H9 (cell line): ENCODE results near the gene MTF1. TPM values are rescaled to one million over a fixed set of nuclear protein-coding genes. Genes with fewer than 3 reads are reported as not detected.

ENCODE experiments used
- DNase-seq: peaks from one replicate; pipeline ENCODE4 v3.0.0-alpha.2; 2017
- H2AFZ ChIP-seq: one replicate; pipeline ENCODE4 v1.6.1; 2013; ENCODE audit warnings: mild to moderate bottlenecking, low read length, control low read depth, moderate library complexity
- H2AK5ac ChIP-seq: 2 replicates; pipeline ENCODE4 v1.6.1; 2013; ENCODE audit warnings: low read length, control low read depth, mixed read lengths; ENCODE audit not compliant: insufficient read length
- H2BK120ac ChIP-seq: one replicate; pipeline ENCODE4 v1.6.1; 2013; ENCODE audit warnings: low read depth, mild to moderate bottlenecking, low read length, control low read depth, inconsistent platforms; ENCODE audit not compliant: poor library complexity, severe bottlenecking
- H2BK12ac ChIP-seq: 2 replicates; pipeline ENCODE4 v1.6.1; 2013; ENCODE audit warnings: low read length, control low read depth, mixed read lengths, low read depth; ENCODE audit not compliant: insufficient read length
- H2BK15ac ChIP-seq: 2 replicates; pipeline ENCODE4 v1.6.1; 2013; ENCODE audit warnings: low read depth, low read length, control low read depth
- H2BK20ac ChIP-seq: one replicate; pipeline ENCODE4 v1.6.1; 2013; ENCODE audit warnings: low read depth, mild to moderate bottlenecking, low read length, control low read depth, inconsistent platforms; ENCODE audit not compliant: poor library complexity, severe bottlenecking
- H2BK5ac ChIP-seq: 2 replicates; pipeline ENCODE4 v1.6.1; 2013; ENCODE audit warnings: low read length, control low read depth, mixed read lengths; ENCODE audit not compliant: insufficient read length
- H3K14ac ChIP-seq: 2 replicates; pipeline ENCODE4 v1.6.1; 2013; ENCODE audit warnings: low read length, control low read depth; ENCODE audit not compliant: insufficient read depth
- H3K18ac ChIP-seq: 2 replicates; pipeline ENCODE4 v1.6.1; 2013; ENCODE audit warnings: low read depth, mild to moderate bottlenecking, mixed read lengths, low read length, control low read depth; ENCODE audit not compliant: insufficient read length
- H3K23ac ChIP-seq: 2 replicates; pipeline ENCODE4 v1.6.1; 2013; ENCODE audit warnings: low read length, control low read depth, mixed read lengths, low read depth; ENCODE audit not compliant: insufficient read length
- H3K23me2 ChIP-seq: 2 replicates; pipeline ENCODE4 v1.6.1; 2013; ENCODE audit warnings: low read depth, mild to moderate bottlenecking, mixed read lengths, low read length, control low read depth; ENCODE audit not compliant: insufficient read length, poor library complexity, severe bottlenecking
- H3K27ac ChIP-seq: 2 replicates; pipeline ENCODE4 v1.5.1; 2013; ENCODE audit warnings: low read length, control low read depth, mixed read lengths, low read depth; ENCODE audit not compliant: insufficient read length
- H3K27me3 ChIP-seq: 2 replicates; pipeline ENCODE4 v1.6.1; 2013; ENCODE audit warnings: low read length, control low read depth, inconsistent platforms; ENCODE audit not compliant: insufficient read depth
- H3K4ac ChIP-seq: 2 replicates; pipeline ENCODE4 v1.6.1; 2013; ENCODE audit warnings: low read depth, mild to moderate bottlenecking, control low read depth, inconsistent platforms, low read length, moderate library complexity
- H3K4me1 ChIP-seq: 2 replicates; pipeline ENCODE4 v1.6.1; 2013; ENCODE audit warnings: low read length, control low read depth, inconsistent platforms; ENCODE audit not compliant: insufficient read depth
- H3K4me2 ChIP-seq: 2 replicates; pipeline ENCODE4 v1.6.1; 2013; ENCODE audit warnings: low read length, control low read depth, mixed read lengths; ENCODE audit not compliant: insufficient read length, insufficient read depth
- H3K56ac ChIP-seq: 2 replicates; pipeline ENCODE4 v1.6.1; 2013; ENCODE audit warnings: low read depth, mild to moderate bottlenecking, mixed read lengths, low read length, control low read depth; ENCODE audit not compliant: insufficient read length
- H3K79me1 ChIP-seq: 2 replicates; pipeline ENCODE4 v1.6.1; 2013; ENCODE audit warnings: low read depth, mild to moderate bottlenecking, moderate library complexity, low read length, control low read depth, inconsistent platforms; ENCODE audit not compliant: insufficient read depth, poor library complexity, severe bottlenecking
- H3K79me2 ChIP-seq: 2 replicates; pipeline ENCODE4 v1.6.1; 2013; ENCODE audit warnings: low read length, control low read depth, inconsistent platforms; ENCODE audit not compliant: insufficient read depth
- H3K9ac ChIP-seq: 2 replicates; pipeline ENCODE4 v1.6.1; 2013; ENCODE audit warnings: low read length, control low read depth, mixed read lengths; ENCODE audit not compliant: insufficient read length; ENCODE audit errors: extremely low read depth
- H3K9me3 ChIP-seq: one replicate; pipeline ENCODE4 v1.6.1; 2013; ENCODE audit warnings: low read depth, low read length, inconsistent platforms; ENCODE audit not compliant: control insufficient read depth
- H3T11ph ChIP-seq: one replicate; pipeline ENCODE4 v1.6.1; 2013; ENCODE audit warnings: mild to moderate bottlenecking, low read length, control low read depth, inconsistent platforms
- H4K20me1 ChIP-seq: one replicate; pipeline ENCODE4 v1.6.1; 2013; ENCODE audit not compliant: control insufficient read depth, insufficient read length, insufficient read depth
- H4K5ac ChIP-seq: 2 replicates; pipeline ENCODE4 v1.6.1; 2013; ENCODE audit warnings: low read depth, mild to moderate bottlenecking, mixed read lengths, low read length, control low read depth; ENCODE audit not compliant: insufficient read length
- H4K8ac ChIP-seq: replicated peaks from 2 replicates; pipeline ENCODE4 v1.6.1; 2013; ENCODE audit warnings: low read length, control low read depth, mixed read lengths, low read depth; ENCODE audit not compliant: insufficient read length
- H4K91ac ChIP-seq: 2 replicates; pipeline ENCODE4 v1.6.1; 2013; ENCODE audit warnings: low read depth, mild to moderate bottlenecking, moderate library complexity, mixed read lengths, low read length, control low read depth; ENCODE audit not compliant: insufficient read length
- H3K27ac Mint-ChIP-seq, 3 experiments: 2 replicates in 2 of 3; 3 replicates in 1 of 3; pipeline ENCODE4 v1.8.0; 2020 to 2021; ENCODE audit warnings: mixed read lengths in 3 of 3, mild to moderate bottlenecking in 1 of 3, moderate library complexity in 1 of 3
- H3K27me3 Mint-ChIP-seq: 2 replicates; pipeline ENCODE4 v1.8.0; 2021; ENCODE audit warnings: low read depth, mild to moderate bottlenecking, moderate library complexity, mixed read lengths
- H3K36me3 Mint-ChIP-seq, 3 experiments: 2 replicates in 2 of 3; 3 replicates in 1 of 3; pipeline ENCODE4 v1.8.0; 2020 to 2021; ENCODE audit warnings: low read depth in 3 of 3, mixed read lengths in 3 of 3; ENCODE audit not compliant: insufficient read depth in 1 of 3
- H3K4me1 Mint-ChIP-seq, 2 experiments: 2 replicates each; pipeline ENCODE4 v1.8.0; 2020; ENCODE audit warnings: mixed read lengths in 2 of 2
- H3K4me3 Mint-ChIP-seq, 2 experiments: 2 replicates in 1 of 2; 3 replicates in 1 of 2; pipeline ENCODE4 v1.8.0; 2020 to 2021; ENCODE audit warnings: mild to moderate bottlenecking in 2 of 2, mixed read lengths in 2 of 2, moderate library complexity in 1 of 2
- H3K9me3 Mint-ChIP-seq, 2 experiments: 2 replicates in 1 of 2; 3 replicates in 1 of 2; pipeline ENCODE4 v1.8.0; 2020; ENCODE audit warnings: mild to moderate bottlenecking in 2 of 2, mixed read lengths in 2 of 2, moderate library complexity in 1 of 2
- WGBS: extraction: QIAGEN DNeasy Blood & Tissue Kit; methylation state at CpG from one replicate; pipeline ENCODE4 v1.1.7; 2013; ENCODE audit warnings: missing lambda C conversion rate, low lambda C conversion rate, mixed read lengths; ENCODE audit not compliant: insufficient read length; ENCODE audit errors: extremely low coverage; 5-methylcytosine and 5-hydroxymethylcytosine counted together
- total RNA-seq: library from RNA; stranded (reverse); gene quantifications from 2 replicates; pipeline ENCODE4 v1.2.1, GENCODE V29; 2021
- TF ChIP-seq, protein P1 (sequence below): fragments of 200-600 bp; sonication (generic); conservative IDR thresholded peaks from 3 replicates; pipeline ENCODE4 v1.8.0; 2021; ENCODE audit warnings: antibody characterized with exemption, mild to moderate bottlenecking

MTF1 gene
- total RNA-seq, 1 experiment from 2014 or later, result 17.0 TPM

- H2BK5ac ChIP-seq, result no peak overlapping the region
- H4K5ac ChIP-seq, result no peak overlapping the region
- Mint-ChIP-seq H3K27me3 (no peaks in the 10 kb centered on the region), H3K36me3 (peaks cover 0 to 29% (median 26%) of the 10 kb centered on the region in 3 experiments; a peak in 6 of 7 replicates), H3K27ac (peak overlapping the region; percentile 96 to 98 (median 98); a peak in 5 of 7 replicates), H3K4me1 (peaks cover 9 to 12% of the 10 kb centered on the region in 2 experiments), H3K4me3 (peak overlapping the region; percentile 93 to 98), H3K9me3 (no peaks in the 10 kb centered on the region)
- H2AFZ ChIP-seq, result no peak overlapping the region
- no peak overlapping the region for H3K4ac ChIP-seq
- no peak overlapping the region for H2BK20ac ChIP-seq
- DNase-seq, result no peak
- peak overlapping the region; percentile 52 for H3K9ac ChIP-seq
- H3K23me2 ChIP-seq, result peaks cover 8% of the 10 kb centered on the region
- no peak overlapping the region; the same call in 1 of the 2 replicates for H3K14ac ChIP-seq
- no peak overlapping the region for H2BK120ac ChIP-seq
- no peaks in the 10 kb centered on the region for H4K20me1 ChIP-seq
- no peak overlapping the region for H3T11ph ChIP-seq
- no peaks in the 10 kb centered on the region for H3K9me3 ChIP-seq
- no peak overlapping the region for H3K27ac ChIP-seq
- H4K91ac ChIP-seq, result no peak overlapping the region
- TF ChIP-seq, protein P1, sequence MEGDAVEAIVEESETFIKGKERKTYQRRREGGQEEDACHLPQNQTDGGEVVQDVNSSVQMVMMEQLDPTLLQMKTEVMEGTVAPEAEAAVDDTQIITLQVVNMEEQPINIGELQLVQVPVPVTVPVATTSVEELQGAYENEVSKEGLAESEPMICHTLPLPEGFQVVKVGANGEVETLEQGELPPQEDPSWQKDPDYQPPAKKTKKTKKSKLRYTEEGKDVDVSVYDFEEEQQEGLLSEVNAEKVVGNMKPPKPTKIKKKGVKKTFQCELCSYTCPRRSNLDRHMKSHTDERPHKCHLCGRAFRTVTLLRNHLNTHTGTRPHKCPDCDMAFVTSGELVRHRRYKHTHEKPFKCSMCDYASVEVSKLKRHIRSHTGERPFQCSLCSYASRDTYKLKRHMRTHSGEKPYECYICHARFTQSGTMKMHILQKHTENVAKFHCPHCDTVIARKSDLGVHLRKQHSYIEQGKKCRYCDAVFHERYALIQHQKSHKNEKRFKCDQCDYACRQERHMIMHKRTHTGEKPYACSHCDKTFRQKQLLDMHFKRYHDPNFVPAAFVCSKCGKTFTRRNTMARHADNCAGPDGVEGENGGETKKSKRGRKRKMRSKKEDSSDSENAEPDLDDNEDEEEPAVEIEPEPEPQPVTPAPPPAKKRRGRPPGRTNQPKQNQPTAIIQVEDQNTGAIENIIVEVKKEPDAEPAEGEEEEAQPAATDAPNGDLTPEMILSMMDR, result peak; percentile 34; the same call in 1 of the 3 replicates
- no peak overlapping the region for H4K8ac ChIP-seq
- WGBS, result no CpG with 5 or more reads among the region's 5 CpGs
- H2BK15ac ChIP-seq, result no peak overlapping the region
- peaks cover 2% of the 10 kb centered on the region; the same call in 1 of the 2 replicates for H3K79me2 ChIP-seq
- H2AK5ac ChIP-seq, result no peak overlapping the region
- no peak overlapping the region for H3K56ac ChIP-seq
- peak overlapping the region; percentile 68 for H3K4me2 ChIP-seq
- H3K18ac ChIP-seq, result no peak overlapping the region
- H3K27me3 ChIP-seq, result no peaks in the 10 kb centered on the region
- H3K23ac ChIP-seq, result no peak overlapping the region
- peaks cover 4% of the 10 kb centered on the region for H3K79me1 ChIP-seq
- no peaks in the 10 kb centered on the region for H3K4me1 ChIP-seq
- no peak overlapping the region for H2BK12ac ChIP-seq
Measured at GRCh38 chr1:37860346-37860666, 914 bp upstream of the MTF1 start.
